HG02588 (cell line): ENCODE measurements around the gene RIMBP3C.
"Not testable (repeated sequence)": the region's sequence is repeated elsewhere in the genome, so short reads cannot be mapped to it uniquely, and the experiment has no call there.

ENCODE experiments used
- ATAC-seq: cut with Tn5 transposase; IDR thresholded peaks from one replicate; pipeline ENCODE4 v1.9.1; 2021; ENCODE audit warnings: mild to moderate bottlenecking, moderate library complexity; ENCODE audit not compliant: unreplicated experiment

The RIMBP3C gene

GRCh38 chr22:21573293-21573734 is 22.1 kb upstream of the RIMBP3C start:
- no peak for ATAC-seq

DNA sequence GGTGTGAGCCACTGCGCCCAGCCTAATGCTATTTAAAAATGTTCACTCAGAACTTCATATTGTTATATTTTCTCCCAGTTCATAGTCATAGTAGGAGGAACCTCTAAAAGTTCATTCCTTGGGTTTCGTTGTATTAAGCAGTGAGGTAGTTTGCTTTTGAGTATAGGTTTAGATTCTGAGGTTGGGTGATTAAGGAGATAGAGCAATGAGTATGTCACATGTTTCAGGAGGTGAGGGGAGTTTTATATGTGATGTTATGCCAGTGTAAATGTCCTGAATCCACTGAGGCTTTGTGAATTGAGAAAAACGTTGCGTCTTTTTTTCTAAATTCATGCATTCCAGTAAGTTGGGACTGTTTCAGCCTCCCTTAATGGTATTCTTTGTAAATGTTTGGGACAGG is 20.4 kb upstream of the RIMBP3C start:
- no peak for ATAC-seq

DNA sequence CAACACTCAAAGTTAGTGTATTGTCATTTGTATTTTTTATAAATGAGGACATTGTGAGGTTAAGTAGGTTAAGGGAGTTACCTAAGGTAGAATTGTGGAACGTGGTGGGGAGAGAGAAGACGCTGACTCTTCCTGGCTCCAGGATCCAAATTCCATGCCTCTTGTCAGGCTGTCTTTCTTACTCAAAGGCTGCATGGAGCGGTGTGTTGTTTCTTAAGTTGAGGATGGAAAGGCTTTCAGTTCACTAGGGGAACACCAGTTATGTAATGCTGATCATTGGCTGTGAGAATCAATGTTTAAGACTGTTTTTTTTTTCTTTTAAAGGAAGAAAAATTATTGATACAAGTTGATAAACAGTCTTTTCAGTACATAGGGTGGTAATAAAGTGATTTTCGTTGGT is 19.1 kb upstream of the RIMBP3C start:
- no peak for ATAC-seq

GRCh38 chr22:21569459-21570170 is 18.4 kb upstream of the RIMBP3C start:
- ATAC-seq = no peak

DNA sequence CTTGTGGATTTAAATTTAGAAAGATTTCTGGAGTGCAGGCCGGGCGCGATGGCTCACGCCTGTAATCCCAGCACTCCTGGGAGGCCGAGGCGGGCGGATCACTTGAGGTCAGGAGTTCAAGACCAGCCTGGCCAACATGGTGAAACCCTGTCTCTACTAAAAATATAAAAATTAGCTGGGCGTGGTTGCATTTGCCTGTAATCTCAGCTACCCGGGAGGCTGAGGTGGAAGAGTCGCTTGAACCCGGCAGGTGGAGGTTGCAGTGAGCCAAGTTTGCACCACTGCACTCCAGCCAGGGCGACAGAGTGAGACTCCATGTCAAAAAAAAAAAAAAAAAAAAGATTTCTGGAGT is 17.8 kb upstream of the RIMBP3C start:
- ATAC-seq = not testable (repeated sequence)

- no peak for ATAC-seq
These were observed 17.2 kb upstream of the RIMBP3C start for GRCh38 chr22:21568347-21569075.

DNA sequence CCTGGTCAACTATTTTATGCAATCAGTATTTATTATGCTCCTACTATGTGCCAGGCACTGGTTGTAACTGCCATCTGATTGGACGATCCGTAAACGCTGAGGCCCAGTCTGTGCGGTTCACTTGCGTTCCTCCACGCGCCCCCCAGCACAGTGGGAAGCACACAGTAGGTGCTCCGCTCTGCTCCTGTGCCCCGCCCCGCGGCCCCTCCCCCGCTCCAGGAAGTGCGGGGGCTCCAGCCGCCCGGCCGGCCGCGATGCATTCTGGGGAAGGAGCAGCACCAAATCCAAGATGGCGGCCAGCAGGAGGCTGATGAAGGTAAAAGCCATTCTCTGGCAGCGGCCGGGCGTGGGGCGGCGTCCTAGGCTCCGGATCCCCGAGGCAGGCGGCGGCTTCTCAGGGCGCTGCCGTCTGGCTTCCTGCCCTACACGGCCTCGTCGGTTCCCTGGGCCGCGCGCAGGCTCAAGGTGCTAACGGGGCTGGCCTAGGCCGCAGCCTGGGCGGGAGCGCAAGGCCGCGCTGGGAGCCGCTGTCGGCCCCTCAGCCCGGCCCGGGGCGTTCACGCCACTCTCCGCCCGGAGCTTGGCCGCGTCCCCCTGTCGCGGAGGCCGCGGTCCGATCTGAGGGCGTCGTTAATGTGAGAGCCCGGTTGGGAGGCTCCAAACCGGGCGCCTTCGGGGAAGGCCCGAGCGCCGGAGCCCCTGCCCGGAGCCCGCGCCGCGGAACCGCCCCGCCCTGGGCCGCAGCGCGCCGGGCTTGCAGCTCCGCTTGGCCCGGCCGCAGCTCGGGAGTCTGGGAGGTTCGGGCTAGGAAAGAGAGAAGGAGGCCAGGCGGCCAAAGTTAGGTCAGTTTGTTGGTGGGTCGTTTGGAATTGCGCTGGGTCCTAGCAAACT is 16.4 kb upstream of the RIMBP3C start, which contains the start of gene UBE2L3:
Gene UBE2L3, plus strand, starts transcription at position 259 of the 891 bp plus-strand sequence. Its CDS starts 31 bp downstream, at position 290.
- peak; percentile 50 for ATAC-seq

DNA sequence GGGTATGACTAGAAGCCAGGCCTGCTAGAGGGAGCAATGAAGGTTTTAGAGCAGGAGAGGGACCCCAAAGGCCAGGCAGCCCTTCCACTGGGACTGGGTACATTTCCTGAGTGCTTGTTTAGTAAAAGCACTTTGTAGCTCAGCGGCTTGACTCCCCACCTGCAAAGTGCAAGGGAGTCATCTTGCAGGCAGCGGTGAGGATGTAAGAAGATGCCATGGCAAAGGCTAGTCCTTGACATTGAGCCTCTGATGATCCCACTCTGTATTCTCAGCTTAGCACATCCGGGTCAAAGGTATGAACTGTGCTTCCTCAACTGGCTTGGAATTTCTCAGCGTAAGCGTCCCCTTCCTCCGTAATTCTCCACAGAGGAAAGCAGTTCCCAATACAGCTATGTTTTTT is 13.2 kb upstream of the RIMBP3C start:
- no peak for ATAC-seq

DNA sequence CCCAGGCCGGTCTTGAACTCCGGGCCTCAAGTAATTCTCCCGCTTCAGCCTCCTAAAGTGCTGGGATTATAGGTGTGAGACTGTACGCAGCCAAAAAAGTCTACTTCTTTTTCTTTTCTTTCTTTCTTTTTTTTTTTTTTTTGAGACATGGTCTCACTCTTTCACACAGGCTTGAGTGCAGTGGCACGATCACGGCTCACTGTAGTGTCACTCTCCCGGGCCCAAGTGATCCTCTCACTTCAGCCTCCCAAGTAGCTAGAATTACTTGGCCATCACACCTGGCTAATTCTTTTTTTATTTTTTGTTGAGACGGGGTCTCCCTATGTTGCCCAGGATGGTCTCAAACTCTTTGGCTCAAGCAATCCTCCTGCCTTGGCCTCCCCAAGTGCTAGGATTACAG is 12.7 kb upstream of the RIMBP3C start:
- no peak for ATAC-seq

DNA sequence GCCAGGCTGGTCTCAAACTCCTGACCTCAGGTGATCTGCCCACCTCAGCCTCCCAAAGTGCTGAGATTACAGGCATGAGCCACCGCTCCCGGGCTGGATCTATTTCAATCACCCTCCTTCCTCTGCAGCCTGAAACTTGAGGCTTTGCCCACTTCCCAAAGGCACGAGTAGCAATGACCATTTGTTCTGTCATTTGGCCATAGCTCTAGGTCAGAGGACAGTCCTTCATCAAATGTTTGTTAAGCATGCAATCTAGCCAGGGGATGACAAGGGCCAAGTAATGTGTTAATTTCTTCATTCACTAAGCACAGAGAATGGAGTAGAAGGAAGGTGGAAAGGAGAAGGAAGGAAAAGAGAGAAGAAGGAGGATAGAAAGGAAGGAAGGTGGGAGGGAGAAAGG is 9.4 kb upstream of the RIMBP3C start:
- ATAC-seq = not testable (repeated sequence)

- ATAC-seq = not testable (repeated sequence)
These were observed 8.3 kb upstream of the RIMBP3C start for GRCh38 chr22:21559345-21560125.

DNA sequence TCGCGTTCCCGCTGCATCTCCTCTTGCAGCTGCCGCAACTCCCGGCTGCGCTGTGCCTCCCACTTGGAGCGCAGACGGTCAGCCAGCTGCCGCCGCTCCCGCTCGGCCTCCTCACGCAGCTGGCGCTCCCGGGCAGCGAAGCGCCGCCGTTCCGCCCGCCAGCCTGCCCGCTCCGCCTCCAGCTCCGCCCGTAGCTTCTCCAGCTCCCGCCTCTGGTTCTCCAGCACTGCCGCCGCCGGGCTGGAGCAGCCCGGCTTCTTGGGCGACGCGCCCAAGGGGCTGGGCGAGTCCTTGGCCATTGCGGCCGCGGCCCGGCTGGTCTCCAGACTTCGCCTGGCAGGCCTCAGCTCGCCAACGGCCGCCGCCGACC is 598 bp downstream of the RIMBP3C start:
- not testable (repeated sequence) for ATAC-seq

- ATAC-seq = not testable (repeated sequence)
These were observed 1.1 kb downstream of the RIMBP3C start for GRCh38 chr22:21550008-21550677.

DNA sequence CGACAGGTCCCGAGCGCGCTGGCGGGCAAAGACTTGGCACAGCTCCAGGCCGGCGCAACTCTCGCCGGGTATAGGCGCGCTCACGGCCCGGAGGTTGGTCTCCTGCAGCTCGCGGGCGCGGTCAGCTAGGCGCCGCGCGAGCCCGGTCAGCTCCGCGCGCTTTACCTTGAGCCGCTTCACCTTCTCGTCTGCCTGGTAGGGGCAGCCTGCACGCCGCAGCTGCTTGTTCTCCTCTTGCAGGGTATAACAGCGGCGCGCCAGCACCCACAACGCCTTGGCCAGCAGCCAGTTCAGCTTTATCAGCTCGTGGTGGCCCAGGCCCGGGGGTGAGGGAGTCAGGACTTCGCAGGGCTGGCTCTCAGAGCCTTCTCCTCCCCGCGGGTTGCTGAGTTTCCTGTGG is 1.7 kb downstream of the RIMBP3C start:
- ATAC-seq = not testable (repeated sequence)

DNA sequence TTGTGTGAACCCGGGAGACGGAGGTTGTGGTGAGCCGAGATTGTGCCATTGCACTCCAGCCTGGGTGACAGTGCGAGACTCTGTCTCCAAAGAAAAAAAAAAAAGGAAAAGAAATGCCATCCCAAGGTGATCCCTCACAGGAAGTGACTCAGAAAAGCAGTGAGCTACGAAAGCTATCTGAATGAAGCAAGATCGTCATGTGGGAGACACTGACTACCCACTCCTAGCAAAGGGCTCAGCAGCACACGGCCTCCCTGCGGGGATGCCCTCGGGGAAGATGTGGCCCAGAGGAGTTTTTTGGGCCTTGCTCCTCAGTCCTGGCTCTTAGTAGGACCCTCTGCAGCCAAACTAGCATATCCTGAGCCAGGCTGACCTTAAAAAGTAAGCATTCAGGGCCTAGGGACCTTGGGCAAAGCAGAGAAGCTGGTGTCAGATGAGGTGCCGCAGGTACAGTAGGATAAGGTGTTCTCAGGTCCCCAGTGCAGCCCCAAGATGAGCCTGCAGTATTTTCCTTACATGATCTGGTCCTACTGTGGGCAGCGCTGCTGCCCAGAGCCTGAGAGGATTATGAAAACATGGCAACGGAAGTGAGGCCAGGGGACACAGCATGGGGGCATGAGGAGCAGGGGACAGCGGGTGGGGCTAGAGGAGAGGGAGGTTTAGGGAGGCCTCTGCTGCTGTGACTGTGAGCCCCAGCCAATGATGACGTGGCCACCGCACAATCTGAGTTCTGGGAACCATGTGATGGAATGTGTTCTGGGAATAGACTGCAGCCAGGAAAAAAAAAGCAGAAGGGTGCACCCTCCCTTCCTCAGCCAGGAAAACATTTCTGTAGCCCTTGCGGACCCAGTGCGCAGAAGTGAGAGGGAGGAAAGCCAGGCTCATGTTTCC is 6.6 kb downstream of the RIMBP3C start:
- ATAC-seq = not testable (repeated sequence)

- ATAC-seq = not testable (repeated sequence)
These were observed 11.4 kb downstream of the RIMBP3C start for GRCh38 chr22:21539862-21540261.

GRCh38 chr22:21532863-21533648 is 18.2 kb downstream of the RIMBP3C start:
- not testable (repeated sequence) for ATAC-seq

DNA sequence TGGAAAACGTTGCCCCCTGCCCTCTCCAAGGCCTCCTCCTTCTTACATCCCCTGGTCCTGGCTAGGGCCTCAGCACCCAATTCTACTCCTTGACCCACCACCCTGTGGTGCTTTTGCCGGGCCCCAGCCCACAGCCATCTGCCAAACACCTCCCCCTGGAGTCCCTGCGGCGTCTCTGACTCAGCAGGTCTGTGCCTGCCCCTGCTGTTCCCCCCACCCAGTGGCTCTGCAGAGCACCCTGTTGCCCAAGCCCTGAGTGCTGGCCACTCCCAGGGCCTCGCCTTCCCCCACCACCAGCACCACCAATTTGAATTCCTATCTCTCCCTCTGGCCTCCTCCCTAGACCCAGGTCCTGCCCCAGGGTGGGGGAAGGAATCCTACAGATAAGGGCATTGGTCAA is 19.7 kb downstream of the RIMBP3C start:
- not testable (repeated sequence) for ATAC-seq
